Upper lobe of left lung (tissue), 4 donors: ENCODE results near the gene RNF135.
"Not testable (repeated sequence)": the region's sequence is repeated elsewhere in the genome, so short reads cannot be mapped to it uniquely, and the experiment has no call there.

Source experiments
- CTCF ChIP-seq, 6 experiments: fragments of 450-650 bp in 4 of 6; fragments of 200-600 bp in 2 of 6; sonication (generic) in 2 of 6; IDR thresholded peaks; one replicate each; pipeline ENCODE4 v1.5.1; 2016 to 2019; ENCODE audit warnings: antibody characterized with exemption in 6 of 6
- EP300 ChIP-seq, 4 donors: sonication (generic); formaldehyde crosslinking; IDR thresholded peaks; one replicate each; pipeline ENCODE4 v1.5.1; 2017; ENCODE audit warnings: antibody characterized with exemption in 4 of 4, control low read depth in 2 of 4
- POLR2A ChIP-seq, 4 donors: fragments of 450-650 bp; IDR thresholded peaks; one replicate each; pipeline ENCODE4 v1.5.1; 2016 to 2017; ENCODE audit warnings: antibody characterized with exemption in 4 of 4, mild to moderate bottlenecking in 2 of 4

GRCh38 chr17:30931582-30931981 lies 39.3 kb upstream of the RNF135 start:
- TF ChIP-seq CTCF, POLR2A, EP300 (IDR thresholded peaks at IDR 0.05): not testable (repeated sequence)
